IMR-90 (cell line): Measurements from ENCODE around the gene KRTAP4-8. TPM values are rescaled to one million over a fixed set of nuclear protein-coding genes. Genes with fewer than 3 reads are reported as not detected.
"Not testable (repeated sequence)": the region's sequence is repeated elsewhere in the genome, so short reads cannot be mapped to it uniquely, and the experiment has no call there.

ENCODE experiments used
- ATAC-seq: fragments of 200-7000 bp; cut with Tn5 transposase; 2 replicates; pipeline ENCODE4 v1.9.1; 2020; ENCODE audit warnings: low read depth, mild to moderate bottlenecking, moderate library complexity
- BruUV-seq: library from RNA; stranded (reverse); fragments of 400-500 nt; replicated peaks from 2 replicates; lab custom pipeline; 2021; lab: Mats Ljungman, UMichigan
- CTCF ChIA-PET: fragments of 300-600 bp; formaldehyde crosslinking; extraction: SDS; loops from one replicate; lab custom pipeline; 2021; ENCODE audit warnings: antibody characterized with exemption; lab: Yijun Ruan, JAX
- POLR2A ChIA-PET: fragments of 300-600 bp; sonication (Branson Sonifier 250); formaldehyde crosslinking; loops from one replicate; lab custom pipeline; 2022; ENCODE audit warnings: antibody characterized with exemption; ENCODE audit not compliant: unreplicated experiment; lab: Charles Lee
- DNase-seq: peaks from one replicate; pipeline ENCODE4 v3.0.0; 2013
- H2AFZ ChIP-seq: replicated peaks from 2 replicates; pipeline ENCODE3; 2013; ENCODE audit warnings: low read length, mild to moderate bottlenecking; ENCODE audit not compliant: poor library complexity
- H2AK5ac ChIP-seq: 2 replicates; pipeline ENCODE4 v1.6.1; 2013; ENCODE audit warnings: low read depth, low read length, inconsistent platforms
- H2AK9ac ChIP-seq: replicated peaks from 2 replicates; pipeline ENCODE3; 2013; ENCODE audit warnings: mild to moderate bottlenecking, low read depth, low read length, moderate library complexity; ENCODE audit not compliant: poor library complexity
- H2BK120ac ChIP-seq: 2 replicates; pipeline ENCODE4 v1.6.1; 2013; ENCODE audit warnings: low read depth, low read length, inconsistent platforms
- H2BK15ac ChIP-seq: 3 replicates; pipeline ENCODE4 v1.6.1; 2013; ENCODE audit warnings: low read depth, low read length, inconsistent platforms
- H2BK20ac ChIP-seq: 2 replicates; pipeline ENCODE4 v1.6.1; 2013; ENCODE audit warnings: low read depth, mild to moderate bottlenecking, inconsistent platforms, low read length, moderate library complexity
- H2BK5ac ChIP-seq: 2 replicates; pipeline ENCODE4 v1.6.1; 2013; ENCODE audit warnings: mild to moderate bottlenecking, low read depth, low read length, inconsistent platforms; ENCODE audit not compliant: poor library complexity, severe bottlenecking
- H3K14ac ChIP-seq: replicated peaks from 2 replicates; pipeline ENCODE4 v1.6.1; 2013; ENCODE audit warnings: low read depth, low read length, inconsistent platforms
- H3K18ac ChIP-seq: 2 replicates; pipeline ENCODE4 v1.6.1; 2013; ENCODE audit warnings: low read depth, low read length, control low read depth
- H3K23ac ChIP-seq: 2 replicates; pipeline ENCODE4 v1.6.1; 2013; ENCODE audit warnings: low read depth, low read length, inconsistent platforms
- H3K27ac ChIP-seq: 2 replicates; pipeline ENCODE4 v1.5.1; 2013; ENCODE audit warnings: mild to moderate bottlenecking, control low read depth, low read length; ENCODE audit not compliant: insufficient read depth
- H3K27me3 ChIP-seq: 2 replicates; pipeline ENCODE4 v1.6.1; 2013; ENCODE audit warnings: low read length; ENCODE audit not compliant: control insufficient read depth, insufficient read depth
- H3K36me3 ChIP-seq: 2 replicates; pipeline ENCODE4 v1.6.1; 2013; ENCODE audit warnings: low read length, mixed read lengths; ENCODE audit not compliant: control insufficient read depth, insufficient read depth
- H3K4ac ChIP-seq: 2 replicates; pipeline ENCODE4 v1.6.1; 2013; ENCODE audit warnings: low read depth, low read length, inconsistent platforms
- H3K4me1 ChIP-seq: 2 replicates; pipeline ENCODE4 v1.6.1; 2013; ENCODE audit warnings: low read length, mixed read lengths; ENCODE audit not compliant: control insufficient read depth, insufficient read depth
- H3K4me2 ChIP-seq: 2 replicates; pipeline ENCODE4 v1.6.1; 2013; ENCODE audit warnings: low read depth, mild to moderate bottlenecking, control low read depth, low read length, moderate library complexity
- H3K4me3 ChIP-seq: 2 replicates; pipeline ENCODE4 v1.5.1; 2013; ENCODE audit warnings: low read depth, mild to moderate bottlenecking, control low read depth, low read length, moderate library complexity; ENCODE audit not compliant: insufficient read depth
- H3K56ac ChIP-seq: 2 replicates; pipeline ENCODE4 v1.6.1; 2013; ENCODE audit warnings: low read length, inconsistent platforms; ENCODE audit not compliant: insufficient read depth; ENCODE audit errors: extremely low read depth
- H3K79me1 ChIP-seq, 2 experiments: 2 replicates each; pipeline ENCODE4 v1.6.1; 2013; ENCODE audit warnings: low read length in 2 of 2, inconsistent platforms in 1 of 2, low read depth in 1 of 2
- H3K9ac ChIP-seq: 2 replicates; pipeline ENCODE4 v1.6.1; 2013; ENCODE audit warnings: low read depth, low read length, control low read depth
- H3K9me1 ChIP-seq: 2 replicates; pipeline ENCODE4 v1.6.1; 2013; ENCODE audit warnings: low read length, inconsistent platforms; ENCODE audit not compliant: insufficient read depth
- H3K9me3 ChIP-seq: 2 replicates; pipeline ENCODE4 v1.6.1; 2013; ENCODE audit warnings: low read length; ENCODE audit not compliant: control insufficient read depth, insufficient read depth
- H4K20me1 ChIP-seq: 2 replicates; pipeline ENCODE4 v1.6.1; 2013; ENCODE audit warnings: low read length, inconsistent platforms; ENCODE audit not compliant: insufficient read depth
- H4K5ac ChIP-seq: 2 replicates; pipeline ENCODE4 v1.6.1; 2013; ENCODE audit warnings: mild to moderate bottlenecking, low read depth, low read length, control low read depth
- H4K8ac ChIP-seq, 2 experiments: 2 replicates each; pipeline ENCODE4 v1.6.1; 2013; ENCODE audit warnings: low read depth in 2 of 2, low read length in 2 of 2, control low read depth in 1 of 2, inconsistent platforms in 1 of 2
- H4K91ac ChIP-seq: 2 replicates; pipeline ENCODE4 v1.6.1; 2013; ENCODE audit warnings: low read depth, low read length, inconsistent platforms; ENCODE audit not compliant: insufficient read depth
- BHLHE40 ChIP-seq: fragments of 150-350 bp; IDR thresholded peaks from 2 replicates; pipeline ENCODE4 v1.6.1; 2016; ENCODE audit warnings: mild to moderate bottlenecking, low read depth, low read length
- MAFK ChIP-seq: IDR thresholded peaks from 2 replicates; pipeline ENCODE4 v1.6.1; 2012; ENCODE audit warnings: low read depth, low read length, improper control_type of control experiment
- MXI1 ChIP-seq: IDR thresholded peaks from 2 replicates; pipeline ENCODE4 v1.6.1; 2012; ENCODE audit warnings: low read depth, mild to moderate bottlenecking, low read length, moderate library complexity, borderline replicate concordance
- WGBS, 2 experiments: methylation state at CpG; one replicate each; pipeline versions ENCODE4 v1.1.5 to v1.1.7; 2013; ENCODE audit warnings: missing lambda C conversion rate in 2 of 2; ENCODE audit not compliant: insufficient read length in 1 of 2; ENCODE audit errors: extremely low coverage in 2 of 2; 5-methylcytosine and 5-hydroxymethylcytosine counted together
- dilution Hi-C: fragments of 300-500 bp; cut with HindIII; formaldehyde crosslinking; loops from one replicate; pipeline ENCODE4 v1.14.3; 2018; ENCODE audit warnings: low sequenced_read_pairs; ENCODE audit not compliant: unreplicated experiment
- in situ Hi-C: fragments of 300-500 bp; cut with MboI; formaldehyde crosslinking; loops from 3 replicates; pipeline ENCODE4 v1.14.3; 2019; ENCODE audit warnings: low sequenced_read_pairs, inconsistent platforms, mixed read lengths
- intact Hi-C: fragments of 100-400 bp; cut with micrococcal nuclease; formaldehyde crosslinking; loops from 2 replicates; pipeline ENCODE4 v1.10.0; 2022
- polyA plus RNA-seq, 3 experiments: library from polyadenylated mRNA; depleted of rRNA; stranded (reverse); fragments of >200 nt; gene quantifications; 2 replicates each; pipeline ENCODE4 v1.2.3, GENCODE V29; 2012; ENCODE audit warnings: low replicate concordance in 1 of 3
- total RNA-seq: library from RNA; depleted of rRNA; stranded (reverse); fragments of >200 nt; gene quantifications from 2 replicates; pipeline ENCODE4 v1.2.3, GENCODE V29; 2012

Gene KRTAP4-8
- total and polyA plus RNA-seq, 2 of the 4 experiments (the other 2 are of a cell fraction) = not detected

GRCh38 chr17:41099682-41100480, 1.9 kb upstream of the KRTAP4-8 start:
- Histone ChIP-seq H2BK15ac (peak overlapping the region; percentile 23; the same call in 1 of the 3 replicates), H4K8ac (peak overlapping the region; percentile 1 to 81; a peak in 3 of 4 replicates), H3K18ac (peak overlapping the region; percentile 64; the same call in 1 of the 2 replicates), H2BK20ac (peak overlapping the region; percentile 64), H2BK5ac (peak overlapping the region; percentile 43), H2BK120ac (peak overlapping the region; percentile 85), H3K4ac (peak overlapping the region; percentile 78), H3K14ac (peak overlapping the region; percentile 83)
- H2AK9ac ChIP-seq, H4K5ac ChIP-seq, H3K36me3 ChIP-seq, intact Hi-C loops, H3K27me3 ChIP-seq, CTCF ChIA-PET, H3K4me1 ChIP-seq, H3K4me3 ChIP-seq, H3K79me1 ChIP-seq, H3K9me3 ChIP-seq, POLR2A ChIA-PET, BruUV-seq, H4K20me1 ChIP-seq, H3K27ac ChIP-seq, H3K9me1 ChIP-seq, in situ Hi-C loops, H4K91ac ChIP-seq, H3K9ac ChIP-seq, H3K56ac ChIP-seq, H3K23ac ChIP-seq, H2AFZ ChIP-seq, H3K4me2 ChIP-seq, dilution Hi-C loops, H2AK5ac ChIP-seq: not testable (repeated sequence)
- ATAC-seq = peak; percentile 38
- TF ChIP-seq BHLHE40 (peak; percentile 90), MXI1 (peak; percentile 87), MAFK (peak; percentile 26; the same call in 1 of the 2 replicates)
- DNase-seq = peak; percentile 81
- WGBS, 2 experiments = no CpG with 5 or more reads among the region's 7 CpGs
